H9 (cell line): ENCODE results near the gene APOL1. TPM values are rescaled to one million over a fixed set of nuclear protein-coding genes. Genes with fewer than 3 reads are reported as not detected.

Experiments
- DNase-seq: peaks from one replicate; pipeline ENCODE4 v3.0.0-alpha.2; 2017
- H2AFZ ChIP-seq: one replicate; pipeline ENCODE4 v1.6.1; 2013; ENCODE audit warnings: mild to moderate bottlenecking, low read length, control low read depth, moderate library complexity
- H2AK5ac ChIP-seq: 2 replicates; pipeline ENCODE4 v1.6.1; 2013; ENCODE audit warnings: low read length, control low read depth, mixed read lengths; ENCODE audit not compliant: insufficient read length
- H2BK120ac ChIP-seq: one replicate; pipeline ENCODE4 v1.6.1; 2013; ENCODE audit warnings: low read depth, mild to moderate bottlenecking, low read length, control low read depth, inconsistent platforms; ENCODE audit not compliant: poor library complexity, severe bottlenecking
- H2BK12ac ChIP-seq: 2 replicates; pipeline ENCODE4 v1.6.1; 2013; ENCODE audit warnings: low read length, control low read depth, mixed read lengths, low read depth; ENCODE audit not compliant: insufficient read length
- H2BK15ac ChIP-seq: 2 replicates; pipeline ENCODE4 v1.6.1; 2013; ENCODE audit warnings: low read depth, low read length, control low read depth
- H2BK20ac ChIP-seq: one replicate; pipeline ENCODE4 v1.6.1; 2013; ENCODE audit warnings: low read depth, mild to moderate bottlenecking, low read length, control low read depth, inconsistent platforms; ENCODE audit not compliant: poor library complexity, severe bottlenecking
- H2BK5ac ChIP-seq: 2 replicates; pipeline ENCODE4 v1.6.1; 2013; ENCODE audit warnings: low read length, control low read depth, mixed read lengths; ENCODE audit not compliant: insufficient read length
- H3K14ac ChIP-seq: 2 replicates; pipeline ENCODE4 v1.6.1; 2013; ENCODE audit warnings: low read length, control low read depth; ENCODE audit not compliant: insufficient read depth
- H3K18ac ChIP-seq: 2 replicates; pipeline ENCODE4 v1.6.1; 2013; ENCODE audit warnings: low read depth, mild to moderate bottlenecking, mixed read lengths, low read length, control low read depth; ENCODE audit not compliant: insufficient read length
- H3K23ac ChIP-seq: 2 replicates; pipeline ENCODE4 v1.6.1; 2013; ENCODE audit warnings: low read length, control low read depth, mixed read lengths, low read depth; ENCODE audit not compliant: insufficient read length
- H3K23me2 ChIP-seq: 2 replicates; pipeline ENCODE4 v1.6.1; 2013; ENCODE audit warnings: low read depth, mild to moderate bottlenecking, mixed read lengths, low read length, control low read depth; ENCODE audit not compliant: insufficient read length, poor library complexity, severe bottlenecking
- H3K27ac ChIP-seq: 2 replicates; pipeline ENCODE4 v1.5.1; 2013; ENCODE audit warnings: low read length, control low read depth, mixed read lengths, low read depth; ENCODE audit not compliant: insufficient read length
- H3K27me3 ChIP-seq: 2 replicates; pipeline ENCODE4 v1.6.1; 2013; ENCODE audit warnings: low read length, control low read depth, inconsistent platforms; ENCODE audit not compliant: insufficient read depth
- H3K4ac ChIP-seq: 2 replicates; pipeline ENCODE4 v1.6.1; 2013; ENCODE audit warnings: low read depth, mild to moderate bottlenecking, control low read depth, inconsistent platforms, low read length, moderate library complexity
- H3K4me1 ChIP-seq: 2 replicates; pipeline ENCODE4 v1.6.1; 2013; ENCODE audit warnings: low read length, control low read depth, inconsistent platforms; ENCODE audit not compliant: insufficient read depth
- H3K4me2 ChIP-seq: 2 replicates; pipeline ENCODE4 v1.6.1; 2013; ENCODE audit warnings: low read length, control low read depth, mixed read lengths; ENCODE audit not compliant: insufficient read length, insufficient read depth
- H3K56ac ChIP-seq: 2 replicates; pipeline ENCODE4 v1.6.1; 2013; ENCODE audit warnings: low read depth, mild to moderate bottlenecking, mixed read lengths, low read length, control low read depth; ENCODE audit not compliant: insufficient read length
- H3K79me1 ChIP-seq: 2 replicates; pipeline ENCODE4 v1.6.1; 2013; ENCODE audit warnings: low read depth, mild to moderate bottlenecking, moderate library complexity, low read length, control low read depth, inconsistent platforms; ENCODE audit not compliant: insufficient read depth, poor library complexity, severe bottlenecking
- H3K79me2 ChIP-seq: 2 replicates; pipeline ENCODE4 v1.6.1; 2013; ENCODE audit warnings: low read length, control low read depth, inconsistent platforms; ENCODE audit not compliant: insufficient read depth
- H3K9ac ChIP-seq: 2 replicates; pipeline ENCODE4 v1.6.1; 2013; ENCODE audit warnings: low read length, control low read depth, mixed read lengths; ENCODE audit not compliant: insufficient read length; ENCODE audit errors: extremely low read depth
- H3K9me3 ChIP-seq: one replicate; pipeline ENCODE4 v1.6.1; 2013; ENCODE audit warnings: low read depth, low read length, inconsistent platforms; ENCODE audit not compliant: control insufficient read depth
- H3T11ph ChIP-seq: one replicate; pipeline ENCODE4 v1.6.1; 2013; ENCODE audit warnings: mild to moderate bottlenecking, low read length, control low read depth, inconsistent platforms
- H4K20me1 ChIP-seq: one replicate; pipeline ENCODE4 v1.6.1; 2013; ENCODE audit not compliant: control insufficient read depth, insufficient read length, insufficient read depth
- H4K5ac ChIP-seq: 2 replicates; pipeline ENCODE4 v1.6.1; 2013; ENCODE audit warnings: low read depth, mild to moderate bottlenecking, mixed read lengths, low read length, control low read depth; ENCODE audit not compliant: insufficient read length
- H4K8ac ChIP-seq: replicated peaks from 2 replicates; pipeline ENCODE4 v1.6.1; 2013; ENCODE audit warnings: low read length, control low read depth, mixed read lengths, low read depth; ENCODE audit not compliant: insufficient read length
- H4K91ac ChIP-seq: 2 replicates; pipeline ENCODE4 v1.6.1; 2013; ENCODE audit warnings: low read depth, mild to moderate bottlenecking, moderate library complexity, mixed read lengths, low read length, control low read depth; ENCODE audit not compliant: insufficient read length
- H3K27ac Mint-ChIP-seq, 3 experiments: 2 replicates in 2 of 3; 3 replicates in 1 of 3; pipeline ENCODE4 v1.8.0; 2020 to 2021; ENCODE audit warnings: mixed read lengths in 3 of 3, mild to moderate bottlenecking in 1 of 3, moderate library complexity in 1 of 3
- H3K27me3 Mint-ChIP-seq: 2 replicates; pipeline ENCODE4 v1.8.0; 2021; ENCODE audit warnings: low read depth, mild to moderate bottlenecking, moderate library complexity, mixed read lengths
- H3K36me3 Mint-ChIP-seq, 3 experiments: 2 replicates in 2 of 3; 3 replicates in 1 of 3; pipeline ENCODE4 v1.8.0; 2020 to 2021; ENCODE audit warnings: low read depth in 3 of 3, mixed read lengths in 3 of 3; ENCODE audit not compliant: insufficient read depth in 1 of 3
- H3K4me1 Mint-ChIP-seq, 2 experiments: 2 replicates each; pipeline ENCODE4 v1.8.0; 2020; ENCODE audit warnings: mixed read lengths in 2 of 2
- H3K4me3 Mint-ChIP-seq, 2 experiments: 2 replicates in 1 of 2; 3 replicates in 1 of 2; pipeline ENCODE4 v1.8.0; 2020 to 2021; ENCODE audit warnings: mild to moderate bottlenecking in 2 of 2, mixed read lengths in 2 of 2, moderate library complexity in 1 of 2
- H3K9me3 Mint-ChIP-seq, 2 experiments: 2 replicates in 1 of 2; 3 replicates in 1 of 2; pipeline ENCODE4 v1.8.0; 2020; ENCODE audit warnings: mild to moderate bottlenecking in 2 of 2, mixed read lengths in 2 of 2, moderate library complexity in 1 of 2
- WGBS: extraction: QIAGEN DNeasy Blood & Tissue Kit; methylation state at CpG from one replicate; pipeline ENCODE4 v1.1.7; 2013; ENCODE audit warnings: missing lambda C conversion rate, low lambda C conversion rate, mixed read lengths; ENCODE audit not compliant: insufficient read length; ENCODE audit errors: extremely low coverage; 5-methylcytosine and 5-hydroxymethylcytosine counted together
- total RNA-seq: library from RNA; stranded (reverse); gene quantifications from 2 replicates; pipeline ENCODE4 v1.2.1, GENCODE V29; 2021
- TF ChIP-seq, protein P1 (sequence below): fragments of 200-600 bp; sonication (generic); conservative IDR thresholded peaks from 3 replicates; pipeline ENCODE4 v1.8.0; 2021; ENCODE audit warnings: antibody characterized with exemption, mild to moderate bottlenecking

APOL1 gene
- total RNA-seq, 1 experiment from 2014 or later, result not detected

DNA sequence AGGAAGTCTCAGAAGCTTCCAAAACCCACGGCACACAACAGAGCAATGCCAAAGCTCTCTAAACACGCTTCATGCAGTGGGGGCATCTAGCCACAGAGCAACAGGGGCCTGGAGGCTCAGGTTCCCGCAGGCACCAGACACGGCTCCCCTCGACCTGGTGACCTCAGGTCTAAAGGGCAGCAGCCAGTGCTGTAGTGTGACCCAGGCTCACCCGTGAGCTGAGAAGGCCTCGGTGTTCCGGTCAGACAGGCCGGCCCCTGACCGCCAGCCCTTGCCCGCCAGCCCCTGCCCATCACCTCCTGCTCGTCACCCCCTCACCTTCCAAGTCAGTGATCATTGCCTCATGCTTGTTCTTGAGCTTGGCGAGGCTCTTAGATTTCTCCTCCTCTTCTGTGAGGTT lies 45.7 kb downstream of the APOL1 start:
- Mint-ChIP-seq H3K27ac (no peak overlapping the region), H3K36me3 (peaks cover 65 to 97% (median 90%) of the 10 kb centered on the region in 3 experiments), H3K4me3 (no peak overlapping the region), H3K9me3 (peaks cover 0 to 2% of the 10 kb centered on the region in 2 experiments; a peak in 1 of 5 replicates), H3K4me1 (0 out of 4 replicates have a peak, but pooled peaks cover 0 to 3% of the 10 kb centered on the region in 2 experiments), H3K27me3 (no peaks in the 10 kb centered on the region; the same call in 1 of the 2 replicates)
- H3K4me1 ChIP-seq, result no peaks in the 10 kb centered on the region
- no peak overlapping the region for H3K4ac ChIP-seq
- WGBS, result no CpG with 5 or more reads among the region's 13 CpGs
- H2BK15ac ChIP-seq, result no peak overlapping the region
- H3T11ph ChIP-seq, result no peak overlapping the region
- no peak overlapping the region for H2BK5ac ChIP-seq
- H4K20me1 ChIP-seq, result no peaks in the 10 kb centered on the region
- no peak overlapping the region for H2BK120ac ChIP-seq
- no peaks in the 10 kb centered on the region for H3K79me1 ChIP-seq
- no peak overlapping the region for H2AK5ac ChIP-seq
- H3K79me2 ChIP-seq, result no peaks in the 10 kb centered on the region
- no peak overlapping the region for H3K56ac ChIP-seq
- no peak overlapping the region for H3K14ac ChIP-seq
- no peak overlapping the region for H3K9ac ChIP-seq
- TF ChIP-seq, protein P1, sequence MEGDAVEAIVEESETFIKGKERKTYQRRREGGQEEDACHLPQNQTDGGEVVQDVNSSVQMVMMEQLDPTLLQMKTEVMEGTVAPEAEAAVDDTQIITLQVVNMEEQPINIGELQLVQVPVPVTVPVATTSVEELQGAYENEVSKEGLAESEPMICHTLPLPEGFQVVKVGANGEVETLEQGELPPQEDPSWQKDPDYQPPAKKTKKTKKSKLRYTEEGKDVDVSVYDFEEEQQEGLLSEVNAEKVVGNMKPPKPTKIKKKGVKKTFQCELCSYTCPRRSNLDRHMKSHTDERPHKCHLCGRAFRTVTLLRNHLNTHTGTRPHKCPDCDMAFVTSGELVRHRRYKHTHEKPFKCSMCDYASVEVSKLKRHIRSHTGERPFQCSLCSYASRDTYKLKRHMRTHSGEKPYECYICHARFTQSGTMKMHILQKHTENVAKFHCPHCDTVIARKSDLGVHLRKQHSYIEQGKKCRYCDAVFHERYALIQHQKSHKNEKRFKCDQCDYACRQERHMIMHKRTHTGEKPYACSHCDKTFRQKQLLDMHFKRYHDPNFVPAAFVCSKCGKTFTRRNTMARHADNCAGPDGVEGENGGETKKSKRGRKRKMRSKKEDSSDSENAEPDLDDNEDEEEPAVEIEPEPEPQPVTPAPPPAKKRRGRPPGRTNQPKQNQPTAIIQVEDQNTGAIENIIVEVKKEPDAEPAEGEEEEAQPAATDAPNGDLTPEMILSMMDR, result no peak
- no peaks in the 10 kb centered on the region for H3K27me3 ChIP-seq
- H2BK12ac ChIP-seq, result no peak overlapping the region
- H3K18ac ChIP-seq, result no peak overlapping the region
- DNase-seq, result no peak
- H3K9me3 ChIP-seq, result no peaks in the 10 kb centered on the region
- no peak overlapping the region for H3K4me2 ChIP-seq
- H4K91ac ChIP-seq, result no peak overlapping the region
- no peak overlapping the region for H4K5ac ChIP-seq
- H4K8ac ChIP-seq, result no peak overlapping the region
- no peak overlapping the region for H3K27ac ChIP-seq
- no peaks in the 10 kb centered on the region for H3K23me2 ChIP-seq
- H2BK20ac ChIP-seq, result no peak overlapping the region
- H3K23ac ChIP-seq, result no peak overlapping the region
- no peak overlapping the region for H2AFZ ChIP-seq
